T-cell (primary cell): ENCODE results near the gene UNC13D. TPM values are rescaled to one million over a fixed set of nuclear protein-coding genes. Genes with fewer than 3 reads are reported as not detected.
"Not testable (repeated sequence)": the region's sequence is repeated elsewhere in the genome, so short reads cannot be mapped to it uniquely, and the experiment has no call there.

Experiments
- ATAC-seq, 4 experiments: fragments of 200-7000 bp in 3 of 4; fragments of 150-1000 bp in 1 of 4; cut with Tn5 transposase; replicated peaks in 1 of 4; 1 replicate in 3 of 4; 2 replicates in 1 of 4; pipeline ENCODE4 v1.10.0; 2021; ENCODE audit warnings: moderate library complexity in 3 of 4, mild to moderate bottlenecking in 2 of 4, moderate number of reproducible peaks in 1 of 4
- CTCF ChIA-PET, 2 donors: fragments of 300-600 bp; sonication (Branson Sonifier 250); formaldehyde crosslinking; loops; one replicate each; lab custom pipeline; 2022; ENCODE audit warnings: antibody characterized with exemption in 2 of 2; lab: Charles Lee
- POLR2A ChIA-PET, 2 donors: fragments of 300-600 bp; sonication (Branson Sonifier 250); formaldehyde crosslinking; loops; one replicate each; lab custom pipeline; 2022; ENCODE audit warnings: antibody characterized with exemption in 2 of 2; lab: Charles Lee
- DNase-seq, 35 experiments: peaks; one replicate each; pipeline versions ENCODE4 v3.0.0 to v3.0.0-alpha.2; 2013 to 2023
- H3K27ac ChIP-seq: one replicate; pipeline ENCODE4 v1.5.1; 2013; ENCODE audit warnings: low read length
- H3K27me3 ChIP-seq, 2 experiments: replicated peaks in 1 of 2; 1 replicate in 1 of 2; 2 replicates in 1 of 2; pipeline versions ENCODE4 v1.6.1 to v1.7.0; 2013; ENCODE audit warnings: low read length in 1 of 2, mixed read lengths in 1 of 2; ENCODE audit not compliant: control insufficient read depth in 2 of 2, insufficient read depth in 2 of 2; ENCODE audit errors: extremely low read depth in 1 of 2
- H3K36me3 ChIP-seq, 2 donors: 1 replicate in 1 of 2; 2 replicates in 1 of 2; pipeline versions ENCODE4 v1.6.1 to v1.7.0; 2013; ENCODE audit warnings: low read length in 1 of 2; ENCODE audit not compliant: control insufficient read depth in 2 of 2, insufficient read depth in 1 of 2; ENCODE audit errors: extremely low read depth in 1 of 2
- H3K4me1 ChIP-seq, 2 experiments: 1 replicate in 1 of 2; 2 replicates in 1 of 2; pipeline versions ENCODE4 v1.6.1 to v1.7.0; 2013; ENCODE audit warnings: low read length in 2 of 2, mixed read lengths in 1 of 2; ENCODE audit not compliant: insufficient read depth in 2 of 2, control insufficient read depth in 1 of 2; ENCODE audit errors: extremely low read depth in 1 of 2
- H3K4me3 ChIP-seq, 2 donors: 1 replicate in 1 of 2; 2 replicates in 1 of 2; pipeline versions ENCODE4 v1.5.1 to v1.7.0; 2013; ENCODE audit warnings: mild to moderate bottlenecking in 2 of 2, low read length in 1 of 2, moderate library complexity in 1 of 2; ENCODE audit not compliant: control insufficient read depth in 1 of 2; ENCODE audit errors: extremely low read depth in 1 of 2
- H3K9me3 ChIP-seq: 2 replicates; pipeline ENCODE4 v1.7.0; 2013
- H3K27ac Mint-ChIP-seq, 2 donors: one replicate each; pipeline ENCODE4 v1.8.0; 2020 to 2021; ENCODE audit warnings: mild to moderate bottlenecking in 2 of 2, mixed read lengths in 2 of 2
- H3K27me3 Mint-ChIP-seq, 2 donors: one replicate each; pipeline ENCODE4 v1.8.0; 2021 to 2022; ENCODE audit warnings: mixed read lengths in 2 of 2
- H3K36me3 Mint-ChIP-seq: one replicate; pipeline ENCODE4 v1.8.0; 2021; ENCODE audit warnings: mixed read lengths
- H3K4me1 Mint-ChIP-seq, 3 donors: one replicate each; pipeline ENCODE4 v1.8.0; 2020 to 2022; ENCODE audit warnings: mixed read lengths in 3 of 3, mild to moderate bottlenecking in 1 of 3
- H3K4me3 Mint-ChIP-seq, 3 donors: one replicate each; pipeline ENCODE4 v1.8.0; 2020 to 2022; ENCODE audit warnings: mild to moderate bottlenecking in 3 of 3, mixed read lengths in 3 of 3, moderate library complexity in 3 of 3
- H3K9me3 Mint-ChIP-seq, 3 donors: one replicate each; pipeline ENCODE4 v1.8.0; 2020 to 2022; ENCODE audit warnings: mixed read lengths in 3 of 3
- WGBS: methylation state at CpG from one replicate; pipeline ENCODE4 v1.1.5; 2013; ENCODE audit warnings: missing lambda C conversion rate; ENCODE audit not compliant: insufficient coverage; 5-methylcytosine and 5-hydroxymethylcytosine counted together
- total RNA-seq, 35 experiments: library from RNA in 6 of 35; stranded (reverse) in 6 of 35; fragments of 120-200 nt in 1 of 35; gene quantifications; one replicate each; pipeline versions ENCODE4 v1.2.1 to v1.2.4 and lab custom pipeline; 2013 to 2026

The UNC13D gene
- total RNA-seq, 5 donors from 2014 or later (not counting 1 experiment from before 2014, with no cell fraction given): 148 to 191 (median 180) TPM

GRCh38 chr17:75854101-75854748, 10.0 kb upstream of the UNC13D start:
- CTCF ChIA-PET: interaction anchor here (0.6 to 2.4 kb wide), 10 partner anchors 9 to 740 kb away, joined by 3 to 33 read pairs (median 8); partner anchors contain the start of genes GALK1 (in 1 of the 2), MRPL38 (in 1 of the 2) and TRIM65 (in 1 of the 2)
- Histone ChIP-seq H3K9me3 (no peaks in the 10 kb centered on the region), H3K4me1 (peaks cover 13 to 42% of the 10 kb centered on the region in 2 experiments), H3K4me3 (peak overlapping the region; percentile 66 to 88), H3K27me3 (no peaks in the 10 kb centered on the region), H3K36me3 (peaks cover 5 to 25% of the 10 kb centered on the region in 2 donors), H3K27ac (peak overlapping the region; percentile 76)
- DNase-seq (no peak), ATAC-seq (no peak)
- POLR2A ChIA-PET: interaction anchor here (0.5 to 1.5 kb wide), 4 partner anchors 15 to 485 kb away, joined by 3 to 24 read pairs (median 6); a partner anchor contains a TSS
- H3K27ac Mint-ChIP-seq: no peak overlapping the region
- no peak overlapping the region for H3K4me3 Mint-ChIP-seq
- WGBS: 40% methylated on average over 3 of the region's 7 CpGs
- H3K27me3 Mint-ChIP-seq: no peaks in the 10 kb centered on the region
- H3K4me1 Mint-ChIP-seq: peaks cover 33 to 43% (median 40%) of the 10 kb centered on the region in 3 donors
- H3K9me3 Mint-ChIP-seq: no peaks in the 10 kb centered on the region
- H3K36me3 Mint-ChIP-seq: peaks cover 9% of the 10 kb centered on the region

- peaks cover 7 to 33% of the 10 kb centered on the region in 2 donors for H3K36me3 ChIP-seq
- H3K4me1 Mint-ChIP-seq: peaks cover 30 to 41% (median 37%) of the 10 kb centered on the region in 3 donors
- peaks cover 10% of the 10 kb centered on the region for H3K36me3 Mint-ChIP-seq
- DNase-seq (no peak), ATAC-seq (no peak)
- POLR2A ChIA-PET: interaction anchor here in 1 of 2 donors (0.5 to 0.6 kb wide), 2 partner anchors 24 to 484 kb away, joined by 3 to 9 read pairs; no protein-coding TSS in a partner anchor
- H3K27me3 Mint-ChIP-seq: no peaks in the 10 kb centered on the region
- no peaks in the 10 kb centered on the region for H3K9me3 ChIP-seq
- no peak overlapping the region for H3K27ac ChIP-seq
- H3K27ac Mint-ChIP-seq: peak overlapping the region; percentile 22 to 61
- 100% methylated on average over 1 of the region's 7 CpGs for WGBS
- no peak overlapping the region for H3K4me3 ChIP-seq
- CTCF ChIA-PET: interaction anchor here (0.6 to 0.8 kb wide), 3 partner anchors 46 to 739 kb away, joined by 4 to 8 read pairs (median 4); partner anchors contain the start of gene MRPL38 (in 1 of the 2)
- H3K27me3 ChIP-seq: no peaks in the 10 kb centered on the region
- H3K4me1 ChIP-seq: peaks cover 10 to 40% of the 10 kb centered on the region in 2 experiments
- no peaks in the 10 kb centered on the region for H3K9me3 Mint-ChIP-seq
- H3K4me3 Mint-ChIP-seq: no peak overlapping the region
These were observed 9.2 kb upstream of the UNC13D start for GRCh38 chr17:75853433-75853832.

GRCh38 chr17:75851693-75851991, 7.4 kb upstream of the UNC13D start:
- H3K4me3 ChIP-seq, H3K27ac ChIP-seq, H3K9me3 Mint-ChIP-seq, H3K9me3 ChIP-seq, DNase-seq, POLR2A ChIA-PET, H3K4me3 Mint-ChIP-seq, H3K27ac Mint-ChIP-seq, H3K27me3 ChIP-seq, ATAC-seq, H3K27me3 Mint-ChIP-seq: not testable (repeated sequence)
- Histone ChIP-seq H3K36me3 (peaks cover 15 to 51% of the 10 kb centered on the region in 2 donors), H3K4me1 (peaks cover 10 to 41% of the 10 kb centered on the region in 2 experiments)
- CTCF ChIA-PET: interaction anchor here in 1 of 2 donors (0.7 kb wide), 1 partner anchor 375 kb away, joined by 3 read pairs; no protein-coding TSS in a partner anchor
- Mint-ChIP-seq H3K4me1 (peaks cover 32 to 40% (median 39%) of the 10 kb centered on the region in 3 donors), H3K36me3 (peaks cover 18% of the 10 kb centered on the region)
- WGBS: 96% methylated on average over 13 of the region's 15 CpGs

GRCh38 chr17:75850928-75851692, 6.9 kb upstream of the UNC13D start:
- CTCF ChIA-PET: interaction anchor here in 1 of 2 donors (0.7 kb wide), 1 partner anchor 375 kb away, joined by 3 read pairs; no protein-coding TSS in a partner anchor
- Mint-ChIP-seq H3K27ac (no peak overlapping the region), H3K27me3 (no peaks in the 10 kb centered on the region), H3K9me3 (no peaks in the 10 kb centered on the region), H3K4me1 (peaks cover 27 to 36% (median 34%) of the 10 kb centered on the region in 3 donors), H3K36me3 (peaks cover 20% of the 10 kb centered on the region), H3K4me3 (no peak overlapping the region)
- no peak overlapping the region for H3K4me3 ChIP-seq
- H3K4me1 ChIP-seq: peaks cover 8 to 37% of the 10 kb centered on the region in 2 experiments
- H3K27ac ChIP-seq: no peak overlapping the region
- DNase-seq (no peak), ATAC-seq (no peak)
- POLR2A ChIA-PET: no interaction called here
- WGBS: 97% methylated on average over 9 of the region's 12 CpGs
- peaks cover 15 to 57% of the 10 kb centered on the region in 2 donors for H3K36me3 ChIP-seq
- H3K27me3 ChIP-seq: no peaks in the 10 kb centered on the region
- H3K9me3 ChIP-seq: no peaks in the 10 kb centered on the region

- no peak overlapping the region for H3K4me3 ChIP-seq
- H3K36me3 Mint-ChIP-seq: peaks cover 25% of the 10 kb centered on the region
- H3K9me3 Mint-ChIP-seq: no peaks in the 10 kb centered on the region
- H3K27me3 ChIP-seq: no peaks in the 10 kb centered on the region
- POLR2A ChIA-PET: interaction anchor here in 1 of 2 donors (0.6 kb wide), 1 partner anchor 13 kb away, joined by 3 read pairs; no protein-coding TSS in a partner anchor
- 91% methylated on average over 9 of the region's 9 CpGs for WGBS
- no peak overlapping the region for H3K4me3 Mint-ChIP-seq
- peaks cover 15 to 64% of the 10 kb centered on the region in 2 donors for H3K36me3 ChIP-seq
- H3K27me3 Mint-ChIP-seq: no peaks in the 10 kb centered on the region
- no peak overlapping the region for H3K27ac Mint-ChIP-seq
- DNase-seq (no peak), ATAC-seq (no peak)
- peaks cover 36 to 44% (median 42%) of the 10 kb centered on the region in 3 donors for H3K4me1 Mint-ChIP-seq
- H3K4me1 ChIP-seq: peaks cover 12 to 44% of the 10 kb centered on the region in 2 experiments
- H3K27ac ChIP-seq: no peak overlapping the region
- CTCF ChIA-PET: interaction anchor here in 1 of 2 donors (0.8 kb wide), 1 partner anchor 26 kb away, joined by 3 read pairs; no protein-coding TSS in a partner anchor
- no peaks in the 10 kb centered on the region for H3K9me3 ChIP-seq
These were observed 5.5 kb upstream of the UNC13D start for GRCh38 chr17:75849724-75850123.

- Mint-ChIP-seq H3K4me1 (peaks cover 32 to 44% (median 38%) of the 10 kb centered on the region in 3 donors), H3K9me3 (no peaks in the 10 kb centered on the region), H3K27me3 (no peaks in the 10 kb centered on the region), H3K27ac (no peak overlapping the region), H3K4me3 (no peak overlapping the region), H3K36me3 (peaks cover 25% of the 10 kb centered on the region)
- Histone ChIP-seq H3K27me3 (no peaks in the 10 kb centered on the region), H3K9me3 (no peaks in the 10 kb centered on the region), H3K36me3 (peaks cover 15 to 64% of the 10 kb centered on the region in 2 donors), H3K27ac (no peak overlapping the region), H3K4me1 (peaks cover 10 to 44% of the 10 kb centered on the region in 2 experiments), H3K4me3 (no peak overlapping the region)
- 97% methylated on average over 6 of the region's 11 CpGs for whole genome bisulfite sequencing
- DNase-seq (no peak), ATAC-seq (no peak)
- ChIA-PET POLR2A (no interaction called here), CTCF (interaction anchor here (0.7 to 1.6 kb wide), 3 partner anchors 9 to 27 kb away, joined by 3 read pairs; no protein-coding TSS in a partner anchor)
These were observed 5.1 kb upstream of the UNC13D start for GRCh38 chr17:75849279-75849646.
